Breast epithelium (tissue), 3 donors: ENCODE results near the gene MAP3K6.

ENCODE experiments used
- CTCF ChIP-seq, 3 donors: fragments of 450-650 bp; IDR thresholded peaks; one replicate each; pipeline ENCODE4 v1.5.1; 2016 to 2017; ENCODE audit warnings: antibody characterized with exemption in 3 of 3, mild to moderate bottlenecking in 3 of 3, moderate library complexity in 3 of 3
- POLR2A ChIP-seq: fragments of 450-650 bp; IDR thresholded peaks from one replicate; pipeline ENCODE4 v1.6.1; 2016; ENCODE audit warnings: antibody characterized with exemption, mild to moderate bottlenecking, moderate library complexity
- POLR2AphosphoS5 ChIP-seq, 3 donors: sonication (generic); formaldehyde crosslinking; IDR thresholded peaks; one replicate each; pipeline ENCODE4 v1.6.1; 2017; ENCODE audit warnings: antibody characterized with exemption in 3 of 3

- TF ChIP-seq POLR2AphosphoS5 (IDR thresholded peaks at IDR 0.05) (no peak), CTCF (IDR thresholded peaks at IDR 0.05) (no peak), POLR2A (no peak)
These were observed 5.2 kb downstream of the MAP3K6 start for GRCh38 chr1:27361553-27361952.
